SK-N-SH (cell line): Measurements from ENCODE around the gene NANOS3. TPM values are rescaled to one million over a fixed set of nuclear protein-coding genes. Genes with fewer than 3 reads are reported as not detected.

Source experiments
- CTCF ChIA-PET: fragments of 300-600, 350-600 bp; formaldehyde crosslinking; extraction: SDS; loops from one replicate; lab custom pipeline; 2021; lab: Yijun Ruan, JAX
- POLR2A ChIA-PET: fragments of 350-600 bp; sonication (Branson Sonifier 250); formaldehyde crosslinking; extraction: SDS; loops from one replicate; lab custom pipeline; 2020; ENCODE audit warnings: antibody characterized with exemption, inconsistent platforms; lab: Yijun Ruan, JAX
- DNase-seq: peaks from one replicate; pipeline ENCODE4 v3.0.0; 2012
- H2AFZ ChIP-seq: fragments of 200-600 bp; sonication (generic); 2 replicates; pipeline ENCODE4 v1.8.1; 2016; ENCODE audit warnings: antibody characterized with exemption, mild to moderate bottlenecking, low read depth
- H3F3A ChIP-seq: fragments of 200-600 bp; sonication (generic); replicated peaks from 2 replicates; pipeline ENCODE3; 2016; ENCODE audit warnings: antibody characterized with exemption, mild to moderate bottlenecking; ENCODE audit not compliant: insufficient read depth
- H3K27ac ChIP-seq, 2 experiments: fragments of 200-500 bp in 1 of 2; fragments of 200-600 bp in 1 of 2; sonication (Bioruptor generic) in 1 of 2; sonication (generic), shearing (Covaris generic) in 1 of 2; 2 replicates each; pipeline versions ENCODE4 v1.5.1 to v1.6.1; 2014 to 2016; ENCODE audit warnings: low read depth in 2 of 2, inconsistent platforms in 1 of 2, low read length in 1 of 2, mild to moderate bottlenecking in 1 of 2, mixed read lengths in 1 of 2
- H3K27me3 ChIP-seq: fragments of 200-600 bp; sonication (generic), shearing (Covaris generic); 2 replicates; pipeline ENCODE4 v1.6.1; 2016; ENCODE audit warnings: mixed run types; ENCODE audit not compliant: insufficient read depth
- H3K36me3 ChIP-seq, 2 experiments: fragments of 200-500 bp in 1 of 2; fragments of 200-600 bp in 1 of 2; sonication (Bioruptor generic) in 1 of 2; sonication (generic) in 1 of 2; replicated peaks in 1 of 2; 2 replicates each; pipeline versions ENCODE3 to v1.5.1; 2014 to 2016; ENCODE audit warnings: low read length in 1 of 2, mild to moderate bottlenecking in 1 of 2; ENCODE audit not compliant: insufficient read depth in 2 of 2, control insufficient read depth in 1 of 2
- H3K4me1 ChIP-seq, 2 experiments: fragments of 200-500 bp in 1 of 2; fragments of 200-600 bp in 1 of 2; sonication (Bioruptor generic) in 1 of 2; sonication (generic), shearing (Covaris generic) in 1 of 2; 2 replicates each; pipeline versions ENCODE4 v1.5.1 to v1.6.1; 2014 to 2016; ENCODE audit warnings: low read depth in 1 of 2, low read length in 1 of 2, mixed run types in 1 of 2; ENCODE audit not compliant: insufficient read depth in 2 of 2, control insufficient read depth in 1 of 2
- H3K4me2 ChIP-seq: fragments of 200-600 bp; sonication (generic), shearing (Covaris generic); 2 replicates; pipeline ENCODE4 v1.6.1; 2017; ENCODE audit warnings: mixed run types
- H3K4me3 ChIP-seq, 2 experiments: fragments of 200-500 bp in 1 of 2; fragments of 200-600 bp in 1 of 2; sonication (Bioruptor generic) in 1 of 2; sonication (generic), shearing (Covaris generic) in 1 of 2; 2 replicates each; pipeline versions ENCODE4 v1.5.1 to v1.8.1; 2014 to 2016; ENCODE audit warnings: low read depth in 2 of 2, inconsistent platforms in 1 of 2, low read length in 1 of 2, mild to moderate bottlenecking in 1 of 2, mixed read lengths in 1 of 2, moderate library complexity in 1 of 2
- H3K79me2 ChIP-seq: fragments of 200-600 bp; sonication (generic); 2 replicates; pipeline ENCODE4 v1.8.1; 2017; ENCODE audit warnings: mild to moderate bottlenecking; ENCODE audit not compliant: insufficient read depth
- H3K9ac ChIP-seq: fragments of 200-600 bp; sonication (generic); 2 replicates; pipeline ENCODE4 v1.6.1; 2017; ENCODE audit warnings: mixed run types
- H3K9me2 ChIP-seq: fragments of 200-600 bp; sonication (generic); 2 replicates; pipeline ENCODE4 v1.6.1; 2017; ENCODE audit warnings: mixed run types
- H3K9me3 ChIP-seq: fragments of 200-600 bp; sonication (generic); 2 replicates; pipeline ENCODE4 v1.6.1; 2017; ENCODE audit warnings: mixed run types, mild to moderate bottlenecking, moderate library complexity
- H4K20me1 ChIP-seq: fragments of 200-600 bp; sonication (generic); 2 replicates; pipeline ENCODE4 v1.6.1; 2017; ENCODE audit warnings: mild to moderate bottlenecking, mixed run types; ENCODE audit not compliant: insufficient read depth
- EP300 ChIP-seq, 2 experiments: IDR thresholded peaks; 2 replicates each; pipeline versions ENCODE4 v1.4.0 to v1.6.1; 2012; ENCODE audit warnings: borderline replicate concordance in 1 of 2, low read depth in 1 of 2, low read length in 1 of 2
- FOSL2 ChIP-seq: IDR thresholded peaks from 2 replicates; pipeline ENCODE4 v1.4.0; 2012; ENCODE audit warnings: low read depth, mild to moderate bottlenecking, moderate library complexity, borderline replicate concordance
- GATA2 ChIP-seq: sonication (generic); formaldehyde crosslinking; IDR thresholded peaks from 2 replicates; pipeline ENCODE4 v1.5.0; 2020; ENCODE audit warnings: mild to moderate bottlenecking, missing genetic modification reagents
- JUND ChIP-seq: IDR thresholded peaks from 2 replicates; pipeline ENCODE4 v1.4.0; 2012
- PBX3 ChIP-seq: IDR thresholded peaks from 2 replicates; pipeline ENCODE4; 2012
- RAD21 ChIP-seq: IDR thresholded peaks from 2 replicates; pipeline ENCODE4 v1.6.1; 2012; ENCODE audit warnings: mild to moderate bottlenecking, low read length
- RFX5 ChIP-seq: IDR thresholded peaks from 2 replicates; pipeline ENCODE4 v1.6.1; 2012; ENCODE audit warnings: mild to moderate bottlenecking, improper control_type of control experiment, low read length
- TCF12 ChIP-seq: IDR thresholded peaks from 2 replicates; pipeline ENCODE4 v1.4.0; 2012
- YY1 ChIP-seq: IDR thresholded peaks from 2 replicates; pipeline ENCODE4 v1.4.0; 2012; ENCODE audit warnings: low read depth, mild to moderate bottlenecking
- WGBS: methylation state at CpG from one replicate; pipeline ENCODE4 v1.1.6; 2017; ENCODE audit warnings: low lambda C conversion rate; 5-methylcytosine and 5-hydroxymethylcytosine counted together
- polyA plus RNA-seq, 3 experiments: library from polyadenylated mRNA; depleted of rRNA; stranded (reverse); fragments of >200 nt; gene quantifications; 2 replicates each; pipeline ENCODE4 v1.2.3, GENCODE V29; 2012
- TF ChIP-seq, protein P1 (sequence below): fragments of 200-600 bp; sonication (generic); IDR thresholded peaks from 2 replicates; pipeline ENCODE4 v1.6.1; 2017; ENCODE audit warnings: antibody characterized with exemption, mild to moderate bottlenecking, moderate library complexity
- TF ChIP-seq, protein P2 (sequence below): IDR thresholded peaks from 2 replicates; pipeline ENCODE4 v1.6.1; 2012; ENCODE audit warnings: mild to moderate bottlenecking, low read depth, low read length, moderate library complexity

The NANOS3 gene
- polyA plus RNA-seq, 1 of the 3 experiments (the other 2 are of a cell fraction): 0.53 TPM

DNA sequence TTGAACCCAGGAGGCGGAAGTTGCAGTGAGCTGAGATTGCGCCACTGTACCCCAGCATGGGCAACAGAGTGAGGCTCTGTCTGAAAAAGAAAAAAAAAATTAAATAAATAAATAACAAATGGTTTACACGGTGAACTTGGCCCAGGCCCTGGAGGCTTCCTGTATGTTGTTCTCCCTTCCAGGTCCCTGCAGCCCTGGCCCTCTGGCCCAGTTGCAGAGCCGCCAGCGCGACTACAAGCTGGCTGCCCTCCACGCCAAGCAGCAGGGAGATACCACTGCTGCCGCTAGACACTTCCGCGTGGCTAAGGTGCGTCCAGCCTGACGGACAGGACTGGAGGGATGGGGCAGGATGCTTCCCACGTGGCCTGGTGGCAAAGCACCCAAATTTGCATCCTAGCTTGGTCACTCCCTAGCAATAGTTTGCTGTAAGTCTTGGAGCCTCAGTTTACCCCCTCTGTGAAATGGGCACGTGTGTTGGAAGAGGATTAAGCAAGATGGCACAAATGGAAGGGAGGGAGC, 41.0 kb downstream of the NANOS3 start:
- H3K4me1 ChIP-seq: no peaks in the 10 kb centered on the region
- H2AFZ ChIP-seq: no peak overlapping the region
- WGBS: 92% methylated on average over 12 of the region's 14 CpGs
- ChIA-PET POLR2A (interaction anchor here (0.8 kb wide), 1 partner anchor 766 kb away, joined by 3 read pairs; no protein-coding TSS in a partner anchor), CTCF (interaction anchor here (0.7 to 1.3 kb wide), 5 partner anchors 16 to 155 kb away, joined by 3 to 4 read pairs (median 3); partner anchors contain the start of gene IL27RA)
- H3K4me3 ChIP-seq: no peak overlapping the region
- no peak overlapping the region for H3K4me2 ChIP-seq
- peak; percentile 15 for DNase-seq
- no peaks in the 10 kb centered on the region for H3K9me2 ChIP-seq
- H4K20me1 ChIP-seq: no peaks in the 10 kb centered on the region
- no peaks in the 10 kb centered on the region for H3K9me3 ChIP-seq
- H3K27me3 ChIP-seq: no peaks in the 10 kb centered on the region
- no peaks in the 10 kb centered on the region for H3F3A ChIP-seq
- H3K79me2 ChIP-seq: no peaks in the 10 kb centered on the region
- no peak overlapping the region for H3K9ac ChIP-seq
- H3K36me3 ChIP-seq: peaks cover 13 to 27% of the 10 kb centered on the region in 2 experiments
- H3K27ac ChIP-seq: no peak overlapping the region
- TF ChIP-seq PBX3: no peak
- TF ChIP-seq RAD21: no peak
- TF ChIP-seq YY1: no peak
- TF ChIP-seq EP300 (IDR thresholded peaks at IDR 0.05; ENCODE audit: borderline replicate concordance in 1 of 2, low read depth in 1 of 2, low read length in 1 of 2): no peak
- no peak for TF ChIP-seq JUND
- no peak for TF ChIP-seq RFX5
- TF ChIP-seq FOSL2: no peak
- no peak for TF ChIP-seq GATA2
- TF ChIP-seq, protein P1, sequence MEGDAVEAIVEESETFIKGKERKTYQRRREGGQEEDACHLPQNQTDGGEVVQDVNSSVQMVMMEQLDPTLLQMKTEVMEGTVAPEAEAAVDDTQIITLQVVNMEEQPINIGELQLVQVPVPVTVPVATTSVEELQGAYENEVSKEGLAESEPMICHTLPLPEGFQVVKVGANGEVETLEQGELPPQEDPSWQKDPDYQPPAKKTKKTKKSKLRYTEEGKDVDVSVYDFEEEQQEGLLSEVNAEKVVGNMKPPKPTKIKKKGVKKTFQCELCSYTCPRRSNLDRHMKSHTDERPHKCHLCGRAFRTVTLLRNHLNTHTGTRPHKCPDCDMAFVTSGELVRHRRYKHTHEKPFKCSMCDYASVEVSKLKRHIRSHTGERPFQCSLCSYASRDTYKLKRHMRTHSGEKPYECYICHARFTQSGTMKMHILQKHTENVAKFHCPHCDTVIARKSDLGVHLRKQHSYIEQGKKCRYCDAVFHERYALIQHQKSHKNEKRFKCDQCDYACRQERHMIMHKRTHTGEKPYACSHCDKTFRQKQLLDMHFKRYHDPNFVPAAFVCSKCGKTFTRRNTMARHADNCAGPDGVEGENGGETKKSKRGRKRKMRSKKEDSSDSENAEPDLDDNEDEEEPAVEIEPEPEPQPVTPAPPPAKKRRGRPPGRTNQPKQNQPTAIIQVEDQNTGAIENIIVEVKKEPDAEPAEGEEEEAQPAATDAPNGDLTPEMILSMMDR: no peak
- TF ChIP-seq, protein P2, sequence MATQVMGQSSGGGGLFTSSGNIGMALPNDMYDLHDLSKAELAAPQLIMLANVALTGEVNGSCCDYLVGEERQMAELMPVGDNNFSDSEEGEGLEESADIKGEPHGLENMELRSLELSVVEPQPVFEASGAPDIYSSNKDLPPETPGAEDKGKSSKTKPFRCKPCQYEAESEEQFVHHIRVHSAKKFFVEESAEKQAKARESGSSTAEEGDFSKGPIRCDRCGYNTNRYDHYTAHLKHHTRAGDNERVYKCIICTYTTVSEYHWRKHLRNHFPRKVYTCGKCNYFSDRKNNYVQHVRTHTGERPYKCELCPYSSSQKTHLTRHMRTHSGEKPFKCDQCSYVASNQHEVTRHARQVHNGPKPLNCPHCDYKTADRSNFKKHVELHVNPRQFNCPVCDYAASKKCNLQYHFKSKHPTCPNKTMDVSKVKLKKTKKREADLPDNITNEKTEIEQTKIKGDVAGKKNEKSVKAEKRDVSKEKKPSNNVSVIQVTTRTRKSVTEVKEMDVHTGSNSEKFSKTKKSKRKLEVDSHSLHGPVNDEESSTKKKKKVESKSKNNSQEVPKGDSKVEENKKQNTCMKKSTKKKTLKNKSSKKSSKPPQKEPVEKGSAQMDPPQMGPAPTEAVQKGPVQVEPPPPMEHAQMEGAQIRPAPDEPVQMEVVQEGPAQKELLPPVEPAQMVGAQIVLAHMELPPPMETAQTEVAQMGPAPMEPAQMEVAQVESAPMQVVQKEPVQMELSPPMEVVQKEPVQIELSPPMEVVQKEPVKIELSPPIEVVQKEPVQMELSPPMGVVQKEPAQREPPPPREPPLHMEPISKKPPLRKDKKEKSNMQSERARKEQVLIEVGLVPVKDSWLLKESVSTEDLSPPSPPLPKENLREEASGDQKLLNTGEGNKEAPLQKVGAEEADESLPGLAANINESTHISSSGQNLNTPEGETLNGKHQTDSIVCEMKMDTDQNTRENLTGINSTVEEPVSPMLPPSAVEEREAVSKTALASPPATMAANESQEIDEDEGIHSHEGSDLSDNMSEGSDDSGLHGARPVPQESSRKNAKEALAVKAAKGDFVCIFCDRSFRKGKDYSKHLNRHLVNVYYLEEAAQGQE: no peak
- TF ChIP-seq TCF12: no peak
